AG09309 (cell line): ENCODE measurements around the gene NACA.

Experiments
- DNase-seq: peaks from one replicate; pipeline ENCODE4 v3.0.0-alpha.2; 2010; ENCODE audit warnings: low read depth
- H3K4me3 ChIP-seq: 2 replicates; pipeline ENCODE4 v1.5.1; 2011; ENCODE audit warnings: mild to moderate bottlenecking, low read depth, low read length, moderate library complexity; ENCODE audit not compliant: control insufficient read depth
- CTCF ChIP-seq: IDR thresholded peaks from 2 replicates; pipeline ENCODE4 v1.5.1; 2011; ENCODE audit warnings: mild to moderate bottlenecking, low read depth, low read length, inconsistent platforms; ENCODE audit not compliant: insufficient read depth, control insufficient read depth; ENCODE audit errors: missing control alignments

Gene NACA

GRCh38 chr12:56678852-56679251, 46.2 kb downstream of the NACA start:
- H3K4me3 ChIP-seq, result no peak overlapping the region
- no peak for DNase-seq
- no peak for TF ChIP-seq CTCF

- TF ChIP-seq CTCF, result no peak
- no peak overlapping the region for H3K4me3 ChIP-seq
- no peak for DNase-seq
Measured at GRCh38 chr12:56677680-56678079, 47.4 kb downstream of the NACA start.

- TF ChIP-seq CTCF, result no peak
- no peak overlapping the region for H3K4me3 ChIP-seq
- DNase-seq, result no peak
Measured at GRCh38 chr12:56676851-56677580, 48.1 kb downstream of the NACA start.

- H3K4me3 ChIP-seq, result no peak overlapping the region
- TF ChIP-seq CTCF, result no peak
- DNase-seq, result no peak
Measured at GRCh38 chr12:56671608-56672007, 53.5 kb downstream of the NACA start.

GRCh38 chr12:56670836-56671235, 54.3 kb downstream of the NACA start:
- no peak for DNase-seq
- no peak for TF ChIP-seq CTCF
- H3K4me3 ChIP-seq, result no peak overlapping the region

GRCh38 chr12:56668197-56668457, 57.0 kb downstream of the NACA start:
- TF ChIP-seq CTCF, result no peak
- H3K4me3 ChIP-seq, result no peak overlapping the region
- no peak for DNase-seq
